B cell (primary cell): ENCODE measurements around the gene MYZAP. TPM values are rescaled to one million over a fixed set of nuclear protein-coding genes. Genes with fewer than 3 reads are reported as not detected.

ENCODE experiments used
- ATAC-seq: fragments of 200-7000 bp; cut with Tn5 transposase; one replicate; pipeline ENCODE4 v1.10.0; 2021; ENCODE audit warnings: low read depth, mild to moderate bottlenecking, moderate number of reproducible peaks, moderate library complexity
- CTCF ChIA-PET: fragments of 350-600 bp; sonication (Branson Sonifier 250); formaldehyde crosslinking; loops from one replicate; lab custom pipeline; 2021; ENCODE audit warnings: antibody characterized with exemption, inconsistent platforms; lab: Charles Lee
- POLR2A ChIA-PET: fragments of 350-600 bp; sonication (Branson Sonifier 250); formaldehyde crosslinking; loops from one replicate; lab custom pipeline; 2021; ENCODE audit warnings: antibody characterized with exemption; lab: Charles Lee
- DNase-seq: peaks from one replicate; pipeline ENCODE4 v3.0.0; 2013
- H2AFZ ChIP-seq: 2 replicates; pipeline ENCODE4 v1.6.1; 2012; ENCODE audit warnings: mild to moderate bottlenecking, low read depth, low read length; ENCODE audit not compliant: insufficient read depth, poor library complexity, severe bottlenecking
- H3K27ac ChIP-seq, 2 donors: 1 replicate in 1 of 2; 2 replicates in 1 of 2; pipeline ENCODE4 v1.5.1; 2012 to 2013; ENCODE audit warnings: low read length in 2 of 2, mild to moderate bottlenecking in 2 of 2, moderate library complexity in 1 of 2
- H3K27me3 ChIP-seq, 4 experiments: fragments of 200-600 bp in 1 of 4; sonication (generic) in 1 of 4; replicated peaks in 1 of 4; 1 replicate in 2 of 4; 2 replicates in 2 of 4; pipeline versions ENCODE4 v1.6.1 to v1.7.0; 2013 to 2016; ENCODE audit warnings: low read length in 3 of 4, mild to moderate bottlenecking in 2 of 4, mixed read lengths in 1 of 4, moderate library complexity in 1 of 4; ENCODE audit not compliant: insufficient read depth in 4 of 4, control insufficient read depth in 3 of 4; ENCODE audit errors: control extremely low read depth in 1 of 4
- H3K36me3 ChIP-seq, 2 experiments: replicated peaks in 1 of 2; 1 replicate in 1 of 2; 2 replicates in 1 of 2; pipeline versions ENCODE4 v1.6.1 to v1.7.1; 2013; ENCODE audit warnings: low read length in 1 of 2; ENCODE audit not compliant: insufficient read depth in 2 of 2, control insufficient read depth in 1 of 2; ENCODE audit errors: control extremely low read depth in 1 of 2, extremely low read depth in 1 of 2
- H3K4me1 ChIP-seq, 2 donors: fragments of 200-600 bp in 1 of 2; sonication (generic) in 1 of 2; 1 replicate in 1 of 2; 2 replicates in 1 of 2; pipeline versions ENCODE4 v1.5.1 to v1.6.1; 2013 to 2017; ENCODE audit warnings: low read length in 2 of 2; ENCODE audit not compliant: control insufficient read depth in 2 of 2, insufficient read depth in 2 of 2
- H3K4me2 ChIP-seq: replicated peaks from 2 replicates; pipeline ENCODE3; 2012; ENCODE audit warnings: mild to moderate bottlenecking, low read depth, low read length; ENCODE audit not compliant: poor library complexity, severe bottlenecking
- H3K4me3 ChIP-seq, 5 experiments: fragments of 200-600 bp in 1 of 5; sonication (generic) in 1 of 5; 1 replicate in 3 of 5; 2 replicates in 2 of 5; pipeline versions ENCODE4 v1.5.1 to v1.7.0; 2011 to 2016; ENCODE audit warnings: low read length in 4 of 5, mild to moderate bottlenecking in 4 of 5, low read depth in 2 of 5, control low read depth in 1 of 5, moderate library complexity in 1 of 5; ENCODE audit not compliant: insufficient read depth in 1 of 5; ENCODE audit errors: control extremely low read depth in 1 of 5, extremely low read depth in 1 of 5
- H3K79me2 ChIP-seq: fragments of 200-600 bp; sonication (generic); one replicate; pipeline ENCODE4 v1.6.0; 2016; ENCODE audit warnings: low read length; ENCODE audit not compliant: control insufficient read depth, insufficient read depth
- H3K9ac ChIP-seq: fragments of 200-600 bp; sonication (generic); 2 replicates; pipeline ENCODE4 v1.6.1; 2017; ENCODE audit warnings: mild to moderate bottlenecking, low read length, moderate library complexity
- H3K9me3 ChIP-seq, 3 donors: one replicate each; pipeline versions ENCODE4 v1.6.1 to v1.7.1; 2013; ENCODE audit warnings: low read length in 2 of 3; ENCODE audit not compliant: control insufficient read depth in 2 of 3, insufficient read depth in 1 of 3; ENCODE audit errors: control extremely low read depth in 1 of 3
- H4K20me1 ChIP-seq: 2 replicates; pipeline ENCODE4 v1.6.0; 2012; ENCODE audit warnings: mild to moderate bottlenecking, low read length; ENCODE audit not compliant: insufficient read depth, control insufficient read depth, poor library complexity, severe bottlenecking
- H3K27ac Mint-ChIP-seq: one replicate; pipeline ENCODE4 v1.8.0; 2021; ENCODE audit warnings: mixed read lengths
- H3K27me3 Mint-ChIP-seq: one replicate; pipeline ENCODE4 v1.8.0; 2021; ENCODE audit warnings: mixed read lengths
- H3K4me1 Mint-ChIP-seq: one replicate; pipeline ENCODE4 v1.8.0; 2021; ENCODE audit warnings: mixed read lengths
- H3K4me3 Mint-ChIP-seq: one replicate; pipeline ENCODE4 v1.8.0; 2021; ENCODE audit warnings: mixed read lengths
- H3K9me3 Mint-ChIP-seq: one replicate; pipeline ENCODE4 v1.8.0; 2022; ENCODE audit warnings: mixed read lengths; ENCODE audit not compliant: insufficient read depth
- CTCF ChIP-seq: fragments of 200-600 bp; IDR thresholded peaks from one replicate; pipeline ENCODE4 v1.8.0; 2022; ENCODE audit warnings: antibody characterized with exemption, mild to moderate bottlenecking
- EZH2 ChIP-seq: IDR thresholded peaks from 2 replicates; pipeline ENCODE4 v1.6.1; 2012; ENCODE audit warnings: borderline replicate concordance, low read depth, mild to moderate bottlenecking, moderate library complexity, low read length; ENCODE audit not compliant: insufficient read depth, poor library complexity, severe bottlenecking
- WGBS: methylation state at CpG from one replicate; pipeline ENCODE4 v1.1.5; 2013; ENCODE audit warnings: missing lambda C conversion rate; ENCODE audit not compliant: insufficient coverage; 5-methylcytosine and 5-hydroxymethylcytosine counted together
- intact Hi-C: fragments of 100-400 bp; cut with micrococcal nuclease; formaldehyde crosslinking; loops from one replicate; pipeline ENCODE4 v1.10.0; 2022
- polyA plus RNA-seq: library from polyadenylated mRNA; depleted of rRNA; stranded (reverse); fragments of >200 nt; gene quantifications from 2 replicates; pipeline ENCODE4 v1.2.3, GENCODE V29; 2012
- total RNA-seq, 2 donors: library from RNA; stranded (reverse); fragments of 120-200 nt in 1 of 2; gene quantifications; 1 replicate in 1 of 2; 2 replicates in 1 of 2; pipeline versions ENCODE4 v1.2.3 to v1.2.4, GENCODE V29; 2013 to 2022

The MYZAP gene
- total and polyA plus RNA-seq, 2 donors (not counting 1 experiment from before 2014, with no cell fraction given) = 1.0 to 2.8 TPM

- CTCF ChIA-PET = interaction anchor here (0.6 to 3.4 kb wide), 5 partner anchors 10 to 294 kb away, joined by 3 to 10 read pairs (median 5); no protein-coding TSS in a partner anchor
- Mint-ChIP-seq H3K27ac (no peak overlapping the region), H3K9me3 (no peaks in the 10 kb centered on the region), H3K4me1 (peaks cover 13% of the 10 kb centered on the region), H3K27me3 (peaks cover 3% of the 10 kb centered on the region), H3K4me3 (no peak overlapping the region)
- H3K27me3 ChIP-seq = no peaks in the 10 kb centered on the region
- no peak for DNase-seq
- intact Hi-C loops = no loop called here
- peaks cover 10% of the 10 kb centered on the region in 2 donors for H3K4me1 ChIP-seq
- no peak for TF ChIP-seq CTCF
- no peaks in the 10 kb centered on the region for H3K36me3 ChIP-seq
- no peak overlapping the region for H2AFZ ChIP-seq
- H3K27ac ChIP-seq = no peak overlapping the region
- no peak overlapping the region for H3K4me3 ChIP-seq
- no peak for ATAC-seq
- POLR2A ChIA-PET = interaction anchor here (0.7 kb wide), 1 partner anchor 657 kb away, joined by 3 read pairs; no protein-coding TSS in a partner anchor
- H3K9ac ChIP-seq = no peak overlapping the region
- no peaks in the 10 kb centered on the region for H3K79me2 ChIP-seq
- no peaks in the 10 kb centered on the region for H3K9me3 ChIP-seq
- H3K4me2 ChIP-seq = no peak overlapping the region
- 88% methylated on average over 1 of the region's 7 CpGs for WGBS
- no peaks in the 10 kb centered on the region for H4K20me1 ChIP-seq
These were observed 20.0 kb upstream of the MYZAP start for GRCh38 chr15:57571725-57572124.

- no peak overlapping the region for H3K4me3 ChIP-seq
- WGBS = no CpG with 5 or more reads among the region's 3 CpGs
- intact Hi-C loops = no loop called here
- no peak overlapping the region for H3K27ac ChIP-seq
- Mint-ChIP-seq H3K27ac (no peak overlapping the region), H3K4me1 (peaks cover 13% of the 10 kb centered on the region), H3K4me3 (no peak overlapping the region), H3K27me3 (peaks cover 3% of the 10 kb centered on the region), H3K9me3 (no peaks in the 10 kb centered on the region)
- H3K79me2 ChIP-seq = no peaks in the 10 kb centered on the region
- TF ChIP-seq EZH2 (no peak), CTCF (no peak)
- POLR2A ChIA-PET = no interaction called here
- no peaks in the 10 kb centered on the region for H3K27me3 ChIP-seq
- H3K4me1 ChIP-seq = peaks cover 10% of the 10 kb centered on the region in 2 donors
- no peaks in the 10 kb centered on the region for H3K36me3 ChIP-seq
- no peak overlapping the region for H2AFZ ChIP-seq
- CTCF ChIA-PET = interaction anchor here (1.3 to 3.4 kb wide), 3 partner anchors 13 to 18 kb away, joined by 3 to 10 read pairs (median 4); no protein-coding TSS in a partner anchor
- DNase-seq = no peak
- no peaks in the 10 kb centered on the region for H3K9me3 ChIP-seq
- ATAC-seq = no peak
- H3K4me2 ChIP-seq = no peak overlapping the region
- no peak overlapping the region for H3K9ac ChIP-seq
- H4K20me1 ChIP-seq = no peaks in the 10 kb centered on the region
These were observed 19.2 kb upstream of the MYZAP start for GRCh38 chr15:57572468-57572867.
